Astrocyte of the spinal cord (primary cell): Measurements from ENCODE around the gene DNAI2.
"Not testable (repeated sequence)": the region's sequence is repeated elsewhere in the genome, so short reads cannot be mapped to it uniquely, and the experiment has no call there.

Experiments used
- DNase-seq: peaks from one replicate; pipeline ENCODE4 v3.0.0; 2011; ENCODE audit warnings: low read depth, low spot score
- H3K4me3 ChIP-seq: 2 replicates; pipeline ENCODE4 v1.5.1; 2011; ENCODE audit warnings: low read depth, mild to moderate bottlenecking, low read length, moderate library complexity
- in situ Hi-C: cut with HindIII; loops from 2 replicates; pipeline ENCODE4 v1.10.0; 2017; ENCODE audit warnings: low sequenced_read_pairs
- TF ChIP-seq, protein P1 (sequence below): IDR thresholded peaks from 2 replicates; pipeline ENCODE4 v1.5.1; 2012; ENCODE audit warnings: low read depth, mild to moderate bottlenecking, low read length, inconsistent platforms

The DNAI2 gene

GRCh38 chr17:74277935-74278334 lies 3.9 kb downstream of the DNAI2 start:
- no peak for DNase-seq
- in situ Hi-C loops, result no loop called here
- TF ChIP-seq, protein P1, sequence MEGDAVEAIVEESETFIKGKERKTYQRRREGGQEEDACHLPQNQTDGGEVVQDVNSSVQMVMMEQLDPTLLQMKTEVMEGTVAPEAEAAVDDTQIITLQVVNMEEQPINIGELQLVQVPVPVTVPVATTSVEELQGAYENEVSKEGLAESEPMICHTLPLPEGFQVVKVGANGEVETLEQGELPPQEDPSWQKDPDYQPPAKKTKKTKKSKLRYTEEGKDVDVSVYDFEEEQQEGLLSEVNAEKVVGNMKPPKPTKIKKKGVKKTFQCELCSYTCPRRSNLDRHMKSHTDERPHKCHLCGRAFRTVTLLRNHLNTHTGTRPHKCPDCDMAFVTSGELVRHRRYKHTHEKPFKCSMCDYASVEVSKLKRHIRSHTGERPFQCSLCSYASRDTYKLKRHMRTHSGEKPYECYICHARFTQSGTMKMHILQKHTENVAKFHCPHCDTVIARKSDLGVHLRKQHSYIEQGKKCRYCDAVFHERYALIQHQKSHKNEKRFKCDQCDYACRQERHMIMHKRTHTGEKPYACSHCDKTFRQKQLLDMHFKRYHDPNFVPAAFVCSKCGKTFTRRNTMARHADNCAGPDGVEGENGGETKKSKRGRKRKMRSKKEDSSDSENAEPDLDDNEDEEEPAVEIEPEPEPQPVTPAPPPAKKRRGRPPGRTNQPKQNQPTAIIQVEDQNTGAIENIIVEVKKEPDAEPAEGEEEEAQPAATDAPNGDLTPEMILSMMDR, result no peak
- H3K4me3 ChIP-seq, result no peak overlapping the region

- DNase-seq, H3K4me3 ChIP-seq: not testable (repeated sequence)
Measured at GRCh38 chr17:74279617-74280016, 5.6 kb downstream of the DNAI2 start.

DNA sequence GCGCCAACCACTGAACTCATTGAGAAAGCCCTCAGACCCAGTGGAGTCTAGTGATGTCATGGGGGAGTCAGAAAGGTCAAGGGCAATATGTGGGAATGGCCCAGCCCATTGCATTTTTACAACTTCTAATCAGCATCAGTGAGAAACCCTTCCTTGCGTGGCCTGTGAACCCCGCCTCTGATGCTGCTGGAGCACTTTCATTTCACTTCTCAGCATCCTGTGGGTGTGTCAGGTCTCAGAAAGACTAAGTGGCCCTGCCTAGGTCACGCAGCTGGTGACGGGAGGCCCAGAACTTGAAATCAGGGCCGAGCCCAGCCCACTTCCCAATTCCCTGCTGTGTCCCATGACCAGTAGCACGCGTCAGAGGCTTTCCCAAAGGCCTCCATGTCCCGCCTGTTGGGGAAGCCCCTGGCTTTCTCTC lies 6.1 kb downstream of the DNAI2 start:
- no peak overlapping the region for H3K4me3 ChIP-seq
- in situ Hi-C loops, result no loop called here
- TF ChIP-seq, protein P1, result no peak
- DNase-seq, result no peak

More at GRCh38 chr17:74279617-74280016, 5.6 kb downstream of the DNAI2 start:
- in situ Hi-C loops, result not testable (repeated sequence)

- TF ChIP-seq, protein P1, result no peak
- no peak overlapping the region for H3K4me3 ChIP-seq
- in situ Hi-C loops, result no loop called here
- DNase-seq, result no peak
Measured at GRCh38 chr17:74281799-74282198, 7.8 kb downstream of the DNAI2 start.

- DNase-seq, H3K4me3 ChIP-seq, in situ Hi-C loops: not testable (repeated sequence)
Measured at GRCh38 chr17:74282274-74282586, 8.2 kb downstream of the DNAI2 start.

DNA sequence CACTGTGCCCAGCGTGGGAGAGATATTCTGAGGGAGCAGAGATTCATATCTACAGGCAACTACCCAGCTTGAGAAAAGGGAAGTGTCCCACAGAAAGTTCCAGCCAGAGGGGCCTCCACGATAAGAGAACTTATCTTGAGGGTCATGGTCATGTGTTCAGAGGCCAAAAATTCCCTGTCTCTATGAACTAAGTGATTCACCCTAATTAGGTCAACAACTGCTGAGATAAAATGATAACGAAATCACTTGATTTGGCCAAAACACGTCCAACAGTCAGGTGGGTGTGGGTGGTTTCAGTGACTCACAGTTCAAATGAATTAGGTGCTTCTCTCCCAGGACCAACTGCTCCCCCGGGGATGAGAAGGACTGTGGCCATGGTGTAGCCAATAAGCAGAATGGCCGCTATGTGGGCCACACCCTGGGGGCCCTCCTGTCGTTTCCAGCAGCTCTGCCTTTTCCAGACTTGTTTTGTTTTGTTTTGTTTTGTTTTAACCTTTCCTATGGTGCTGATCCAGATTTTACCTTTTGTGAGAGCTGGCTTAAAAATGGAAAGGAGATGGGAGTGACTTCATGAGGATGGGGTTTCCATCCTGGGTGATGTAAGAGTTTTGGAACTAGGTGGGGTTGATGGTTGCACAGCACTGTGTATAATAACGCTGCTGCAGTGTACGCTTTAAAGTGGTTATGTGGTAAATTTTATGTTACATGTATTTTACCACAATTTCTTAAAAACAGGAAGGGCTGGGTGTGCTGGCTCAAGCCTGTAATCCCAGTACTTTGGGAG lies 8.7 kb downstream of the DNAI2 start:
- TF ChIP-seq, protein P1, result no peak
- no peak overlapping the region for H3K4me3 ChIP-seq
- no peak for DNase-seq
- in situ Hi-C loops, result no loop called here

- no peak for DNase-seq
- in situ Hi-C loops, result no loop called here
Measured at GRCh38 chr17:74283371-74283673, 9.3 kb downstream of the DNAI2 start.

More at GRCh38 chr17:74283371-74283673, 9.3 kb downstream of the DNAI2 start:
- H3K4me3 ChIP-seq, result no peak overlapping the region
- TF ChIP-seq, protein P1, result no peak
